ENCODE results near the gene ADGRB2.

Gene ADGRB2

GRCh38 chr1:31763671-31764311, 349 bp downstream of the ADGRB2 start:
- DNase-seq, result no peak

- peak; percentile 64 for DNase-seq
Measured at GRCh38 chr1:31762726-31763670, 1.1 kb downstream of the ADGRB2 start.

GRCh38 chr1:31762323-31762722, 1.8 kb downstream of the ADGRB2 start:
- no peak for DNase-seq

DNA sequence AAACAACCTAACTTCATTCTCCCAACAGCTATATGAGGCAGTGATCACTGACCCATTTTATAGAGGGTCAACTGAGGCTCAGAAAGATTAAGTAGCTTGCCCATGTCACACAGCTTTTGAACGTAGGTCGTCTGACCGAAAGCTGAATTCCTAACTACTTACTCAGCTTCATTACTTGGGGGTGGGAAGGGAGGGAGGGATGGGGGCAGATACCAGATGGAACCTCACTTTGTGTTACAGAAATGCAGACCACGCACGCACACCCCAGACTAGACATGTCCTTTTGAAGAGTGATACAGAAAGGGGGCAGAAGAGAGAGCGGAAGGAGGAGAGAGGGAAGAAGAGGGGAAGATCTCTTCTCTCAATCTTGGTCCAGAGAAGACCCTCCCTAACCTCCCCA, 2.3 kb downstream of the ADGRB2 start:
- no peak for DNase-seq

GRCh38 chr1:31760471-31761470, 3.4 kb downstream of the ADGRB2 start:
- peak; percentile 51 for DNase-seq

DNA sequence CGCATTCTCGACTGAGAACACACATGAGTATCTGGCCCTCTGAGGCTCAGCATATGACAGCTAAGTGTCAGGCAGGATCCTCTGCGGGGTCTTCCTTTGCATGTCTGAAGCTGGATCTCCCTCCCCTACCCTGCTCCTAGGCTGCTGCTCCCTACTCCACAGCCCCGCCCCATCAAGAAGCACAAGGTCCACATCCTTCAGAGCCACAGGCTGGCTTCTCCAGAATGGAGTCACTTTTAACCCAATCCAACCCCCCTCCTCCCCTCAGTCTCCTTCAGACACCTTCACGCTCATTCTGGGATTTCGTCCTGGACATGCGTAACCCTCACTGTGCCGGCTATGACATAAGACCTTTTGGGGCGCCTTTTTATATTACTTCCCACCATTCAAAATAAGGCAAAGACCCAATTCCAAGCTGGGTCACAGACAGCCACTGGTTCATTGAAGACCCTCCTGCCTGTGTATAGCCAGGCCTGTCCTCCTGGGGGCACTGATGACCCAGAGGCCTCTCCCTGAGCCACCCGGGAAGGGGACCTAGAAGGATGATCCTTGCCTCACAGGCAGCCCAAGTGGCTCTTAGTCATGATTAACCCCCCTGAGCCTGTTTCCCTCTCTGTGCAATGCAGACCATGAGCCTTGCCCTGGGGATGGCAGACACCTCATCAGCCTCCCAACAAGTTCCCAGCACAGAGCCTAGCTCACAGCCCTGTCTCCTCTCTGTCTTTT, 4.7 kb downstream of the ADGRB2 start:
- no peak for DNase-seq

DNA sequence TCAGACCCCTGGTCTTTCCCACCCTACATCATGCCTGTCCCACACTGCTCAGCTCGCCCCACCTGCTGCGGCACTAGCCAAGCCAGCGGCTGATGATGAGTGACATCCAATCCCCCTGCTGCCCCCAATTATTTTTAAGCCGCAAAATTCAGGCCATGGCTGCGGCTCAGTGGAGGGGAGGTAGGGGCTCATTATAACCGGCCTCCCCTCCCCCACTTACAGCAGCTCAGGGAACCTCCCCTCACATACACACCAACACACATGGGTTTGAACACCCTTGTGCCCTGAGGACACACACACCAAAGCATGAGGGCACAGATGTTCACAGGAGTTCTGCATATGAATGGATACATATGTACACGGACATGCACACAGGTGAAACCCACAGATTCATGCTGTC, 5.3 kb downstream of the ADGRB2 start:
- DNase-seq, result no peak

DNA sequence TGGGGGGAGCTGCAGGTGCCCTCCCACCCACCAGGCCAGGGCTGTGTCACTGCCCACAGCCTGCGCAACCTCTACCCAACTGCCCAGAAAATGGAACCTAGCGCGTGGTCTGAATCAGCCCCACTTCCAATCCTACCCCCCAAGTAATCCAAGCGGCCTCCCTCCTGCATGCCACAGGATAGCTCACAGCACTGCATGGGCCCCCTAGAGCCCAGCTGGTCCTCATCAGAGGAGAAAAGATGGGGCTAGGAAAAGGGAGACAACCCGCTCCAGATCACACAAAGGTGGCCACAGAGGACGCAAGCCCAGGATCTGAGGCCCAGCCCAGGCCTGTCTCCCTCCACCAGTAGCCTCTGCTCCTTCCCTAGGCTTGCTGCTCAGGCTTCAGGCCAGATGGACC, 6.2 kb downstream of the ADGRB2 start:
- no peak for DNase-seq

DNA sequence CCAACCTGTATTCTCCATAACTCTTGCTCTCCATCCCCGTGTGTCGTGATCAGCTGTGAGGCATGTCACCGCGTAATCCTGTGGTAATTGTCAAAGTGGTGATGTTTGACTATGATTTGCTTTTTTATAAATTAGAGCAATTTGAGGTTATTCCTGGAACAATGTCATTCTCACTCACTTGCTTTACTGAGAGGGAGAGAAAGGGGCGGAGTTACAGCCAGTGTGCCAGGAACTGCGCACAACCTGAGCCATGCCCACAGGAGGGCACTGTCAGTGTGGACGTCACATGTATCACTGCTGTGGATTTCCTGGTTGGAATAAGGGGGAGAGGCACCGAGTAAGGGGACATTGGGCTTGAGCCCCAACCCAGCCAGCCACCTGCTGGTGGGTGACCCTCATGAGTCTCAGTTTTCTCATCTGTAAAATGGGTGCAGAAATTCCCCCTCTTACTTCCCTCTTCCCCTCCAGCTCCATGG, 6.9 kb downstream of the ADGRB2 start:
- DNase-seq, result no peak

GRCh38 chr1:31756578-31756977, 7.6 kb downstream of the ADGRB2 start:
- no peak for DNase-seq

- no peak for DNase-seq
Measured at GRCh38 chr1:31755850-31756492, 8.2 kb downstream of the ADGRB2 start.

- DNase-seq, result no peak
Measured at GRCh38 chr1:31755197-31755611, 8.9 kb downstream of the ADGRB2 start.

DNA sequence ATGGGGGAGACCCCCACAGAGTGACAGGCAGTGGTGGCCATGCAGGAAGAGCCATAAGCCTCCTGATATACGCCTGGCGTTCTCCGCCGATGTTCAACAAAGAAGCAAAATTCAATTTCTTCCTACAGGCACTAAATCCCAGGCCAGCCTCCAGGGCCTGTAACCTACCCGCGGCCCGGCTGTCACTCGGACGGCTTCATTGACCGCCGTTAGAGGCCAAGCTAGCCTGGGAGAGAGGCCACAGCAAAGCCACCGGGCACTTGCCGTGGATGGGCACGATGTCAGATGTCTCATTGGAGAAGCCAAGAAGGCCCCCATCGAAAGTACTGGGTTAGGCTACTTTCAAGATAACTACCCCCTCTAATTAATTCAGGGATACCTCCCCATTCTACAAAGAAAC, 9.7 kb downstream of the ADGRB2 start:
- DNase-seq, result no peak

GRCh38 chr1:31753707-31754349, 10.3 kb downstream of the ADGRB2 start:
- no peak for DNase-seq

DNA sequence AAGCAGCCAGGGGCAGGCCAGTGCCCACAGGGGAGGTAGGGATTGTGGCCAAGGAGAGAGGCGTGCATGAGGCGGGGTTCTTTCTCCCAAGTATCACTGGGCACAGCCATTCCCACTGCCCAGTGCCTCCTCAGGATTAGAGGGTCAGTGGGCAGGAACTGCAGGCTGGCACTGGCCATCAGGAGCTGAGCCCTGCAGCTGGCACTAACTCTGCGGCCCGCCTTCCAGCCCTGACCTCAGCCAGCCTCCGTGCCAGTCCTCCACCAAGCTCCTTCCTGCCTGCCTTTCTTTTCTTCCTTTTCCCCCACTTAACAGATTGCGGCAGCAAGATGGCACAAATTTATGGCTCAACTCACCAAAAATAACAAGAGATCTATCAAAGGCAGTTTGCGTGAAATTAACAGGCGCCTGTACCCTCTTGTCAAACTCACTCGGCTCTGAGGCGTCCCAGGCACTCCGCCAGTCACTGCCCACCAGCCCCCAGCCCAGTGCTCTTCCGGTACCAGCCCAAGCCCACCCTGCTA, 11.1 kb downstream of the ADGRB2 start:
- DNase-seq, result no peak

GRCh38 chr1:31752258-31752657, 11.9 kb downstream of the ADGRB2 start:
- no peak for DNase-seq

DNA sequence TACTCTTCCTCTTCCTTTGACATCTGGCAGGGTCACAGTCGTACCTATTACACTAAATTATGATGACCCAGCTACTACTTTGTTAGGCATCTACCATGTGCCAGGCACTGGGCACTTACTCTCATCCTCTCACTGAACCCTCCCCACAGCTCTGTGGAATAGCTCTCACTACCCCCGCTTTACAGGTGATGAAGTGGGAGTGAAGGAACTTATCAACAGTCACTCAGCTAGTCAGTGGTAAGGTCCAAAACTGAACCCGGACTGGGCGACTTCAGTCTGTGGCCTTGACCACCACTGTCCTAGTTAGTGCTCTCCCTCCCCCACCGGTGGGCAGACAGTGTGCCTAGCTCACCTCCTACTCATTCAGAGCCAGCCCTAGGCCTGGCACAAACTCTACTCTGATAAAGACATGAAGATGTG, 12.3 kb downstream of the ADGRB2 start:
- no peak for DNase-seq

DNA sequence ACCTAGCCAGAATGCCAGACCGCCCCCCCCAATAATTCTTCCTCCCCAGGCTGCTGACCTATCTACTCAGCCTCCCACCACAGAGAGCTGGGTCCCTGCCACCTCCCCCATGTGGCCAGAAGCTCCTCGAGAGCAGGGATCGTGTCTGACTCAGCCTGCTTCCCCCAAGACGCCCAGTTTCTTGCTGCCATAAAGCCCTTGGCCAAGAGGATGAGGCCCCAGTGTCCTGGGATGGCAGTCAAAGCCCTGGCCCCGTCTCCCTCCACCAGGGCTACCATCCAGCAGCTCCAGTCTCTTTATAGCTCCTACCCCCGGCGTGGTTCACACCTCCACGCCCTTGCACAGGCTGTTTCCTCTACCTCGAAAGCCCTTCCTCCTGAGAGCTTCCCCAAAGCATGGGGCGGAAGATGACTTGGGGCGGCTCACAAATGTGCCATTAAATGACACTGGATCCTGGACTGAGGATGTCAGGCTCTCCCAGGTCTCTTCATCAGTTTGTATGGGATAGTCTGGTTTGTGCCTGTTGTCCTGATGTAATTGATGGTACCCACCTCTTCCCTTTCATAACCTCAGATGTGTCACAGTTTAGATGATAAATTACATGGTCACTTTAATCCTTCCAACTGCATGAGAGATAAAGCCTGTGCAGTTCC, 13.2 kb downstream of the ADGRB2 start:
- no peak for DNase-seq

DNA sequence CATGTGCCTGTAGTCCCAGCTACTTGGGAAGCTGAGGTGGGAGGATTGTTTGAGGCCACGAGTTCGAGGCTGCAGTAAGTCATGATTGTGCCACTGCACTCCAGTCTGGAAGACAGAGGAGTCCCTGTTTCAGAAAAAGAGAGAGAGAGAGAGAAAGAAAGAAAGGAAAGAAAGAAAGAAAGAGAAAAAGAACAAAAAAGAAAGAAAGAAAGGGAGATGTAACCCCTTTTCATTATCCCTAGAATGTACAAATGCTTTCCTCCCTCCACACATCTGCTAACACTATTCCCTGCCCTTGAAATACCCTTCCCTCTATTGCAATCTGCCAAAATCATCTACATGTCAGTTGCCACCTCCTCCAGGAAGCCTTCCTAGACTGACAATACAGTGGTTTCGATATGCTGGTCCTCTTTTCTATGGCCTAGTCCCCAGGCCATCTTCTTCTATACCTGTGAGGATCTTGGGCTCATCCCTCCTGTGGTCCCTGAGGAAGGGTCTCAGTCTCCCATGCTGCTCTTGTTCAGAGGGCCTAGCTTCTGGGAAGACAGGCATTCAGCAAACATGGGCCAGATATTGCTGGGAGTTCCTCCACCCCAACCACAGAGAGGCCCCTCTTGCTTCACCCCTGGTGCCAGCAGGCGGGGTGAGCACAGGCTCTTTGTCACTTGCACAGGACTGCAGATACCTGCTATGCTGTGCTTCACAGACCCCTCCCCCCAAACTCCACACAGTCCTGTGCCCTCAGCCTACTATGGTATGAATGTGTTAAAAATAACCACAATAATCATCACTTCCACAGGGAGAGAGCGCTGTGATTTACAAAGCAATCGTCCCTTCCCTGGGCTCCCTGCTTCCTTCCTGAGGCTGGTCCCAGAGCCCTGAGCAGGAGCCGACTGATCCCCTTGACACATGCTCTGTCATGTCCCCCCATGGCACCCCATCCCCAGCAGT, 14.1 kb downstream of the ADGRB2 start:
- DNase-seq, result no peak

All from stimulated activated CD4-positive, alpha-beta T cell treated with anti-CD3 and anti-CD28 coated beads, Interleukin-1b, Interleukin-23, amount 100 ng/mL, for 48 hours (primary cell).